Neural progenitor cell (in vitro differentiated cells): ENCODE data around the gene FUNDC2. TPM values are rescaled to one million over a fixed set of nuclear protein-coding genes. Genes with fewer than 3 reads are reported as not detected.

ENCODE experiments used
- DNase-seq: peaks from one replicate; pipeline ENCODE4 v3.0.0-alpha.2; 2016; ENCODE audit warnings: low spot score
- H2AFZ ChIP-seq: fragments of 200-600 bp; sonication (generic); replicated peaks from 2 replicates; pipeline ENCODE4 v1.6.1; 2016; ENCODE audit warnings: antibody characterized with exemption
- H3F3A ChIP-seq: fragments of 200-600 bp; sonication (generic); 2 replicates; pipeline ENCODE4 v1.6.1; 2016; ENCODE audit warnings: antibody characterized with exemption, low read depth
- H3K27ac ChIP-seq: fragments of 200-600 bp; sonication (generic); 2 replicates; pipeline ENCODE4 v1.5.1; 2016; ENCODE audit warnings: mild to moderate bottlenecking
- H3K27me3 ChIP-seq: fragments of 200-600 bp; sonication (generic); 2 replicates; pipeline ENCODE4 v1.6.1; 2016; ENCODE audit warnings: mild to moderate bottlenecking, moderate library complexity
- H3K36me3 ChIP-seq: fragments of 200-600 bp; sonication (generic); 2 replicates; pipeline ENCODE4 v1.5.1; 2016
- H3K4me1 ChIP-seq: fragments of 200-600 bp; sonication (generic); 2 replicates; pipeline ENCODE4 v1.6.1; 2016; ENCODE audit warnings: mixed run types
- H3K4me2 ChIP-seq: fragments of 200-600 bp; sonication (generic); 2 replicates; pipeline ENCODE4 v1.6.1; 2016
- H3K4me3 ChIP-seq: fragments of 200-600 bp; sonication (generic); 2 replicates; pipeline ENCODE4 v1.5.1; 2016
- H3K79me2 ChIP-seq: fragments of 200-600 bp; sonication (generic); 2 replicates; pipeline ENCODE4 v1.6.1; 2016; ENCODE audit warnings: low read depth
- H3K9ac ChIP-seq: fragments of 200-600 bp; sonication (generic); 2 replicates; pipeline ENCODE4 v1.6.1; 2016
- H3K9me3 ChIP-seq: fragments of 200-600 bp; sonication (generic); 2 replicates; pipeline ENCODE4 v1.5.1; 2016; ENCODE audit warnings: low read depth
- H4K20me1 ChIP-seq: fragments of 200-600 bp; sonication (generic); 2 replicates; pipeline ENCODE4 v1.6.1; 2016; ENCODE audit warnings: low read depth
- H3K27ac Mint-ChIP-seq: 3 replicates; pipeline ENCODE4 v1.8.0; 2021; ENCODE audit warnings: mixed read lengths
- H3K27me3 Mint-ChIP-seq: 2 replicates; pipeline ENCODE4 v1.8.0; 2022; ENCODE audit warnings: low read depth, mild to moderate bottlenecking, inconsistent platforms, moderate library complexity, mixed read lengths; ENCODE audit not compliant: insufficient read depth
- H3K36me3 Mint-ChIP-seq: 3 replicates; pipeline ENCODE4 v1.8.0; 2021; ENCODE audit warnings: mixed read lengths
- H3K4me1 Mint-ChIP-seq: 3 replicates; pipeline ENCODE4 v1.8.0; 2021; ENCODE audit warnings: mixed read lengths
- H3K4me3 Mint-ChIP-seq: 3 replicates; pipeline ENCODE4 v1.8.0; 2021; ENCODE audit warnings: mild to moderate bottlenecking, moderate library complexity, mixed read lengths
- H3K9me3 Mint-ChIP-seq: 3 replicates; pipeline ENCODE4 v1.8.0; 2020; ENCODE audit warnings: mixed read lengths
- EZH2 ChIP-seq: fragments of 200-600 bp; sonication (generic); IDR thresholded peaks from 2 replicates; pipeline ENCODE4 v1.6.1; 2017; ENCODE audit warnings: antibody characterized with exemption, mild to moderate bottlenecking, moderate library complexity
- EZH2phosphoT487 ChIP-seq: fragments of 200-600 bp; sonication (generic); IDR thresholded peaks from 2 replicates; pipeline ENCODE4 v1.6.1; 2017; ENCODE audit warnings: antibody characterized with exemption
- total RNA-seq: library from RNA; depleted of rRNA; stranded (reverse); fragments of >200 nt; gene quantifications from 2 replicates; pipeline ENCODE4 v1.2.3, GENCODE V29; 2015; ENCODE audit warnings: low replicate concordance
- TF ChIP-seq, protein P1 (sequence below): fragments of 200-600 bp; sonication (generic); IDR thresholded peaks from 2 replicates; pipeline ENCODE4 v1.5.1; 2017; ENCODE audit warnings: antibody characterized with exemption, mild to moderate bottlenecking

The FUNDC2 gene
- total RNA-seq, 1 donor from 2014 or later, result 70.9 TPM

- Mint-ChIP-seq H3K36me3 (peaks cover 2% of the 10 kb centered on the region), H3K4me3 (peak overlapping the region; percentile 88), H3K4me1 (peaks cover 3% of the 10 kb centered on the region), H3K27ac (no peak overlapping the region), H3K9me3 (peaks cover 9% of the 10 kb centered on the region), H3K27me3 (peaks cover 5% of the 10 kb centered on the region)
- no peak overlapping the region for H3K4me2 ChIP-seq
- TF ChIP-seq EZH2phosphoT487 (no peak), EZH2 (no peak)
- TF ChIP-seq, protein P1, sequence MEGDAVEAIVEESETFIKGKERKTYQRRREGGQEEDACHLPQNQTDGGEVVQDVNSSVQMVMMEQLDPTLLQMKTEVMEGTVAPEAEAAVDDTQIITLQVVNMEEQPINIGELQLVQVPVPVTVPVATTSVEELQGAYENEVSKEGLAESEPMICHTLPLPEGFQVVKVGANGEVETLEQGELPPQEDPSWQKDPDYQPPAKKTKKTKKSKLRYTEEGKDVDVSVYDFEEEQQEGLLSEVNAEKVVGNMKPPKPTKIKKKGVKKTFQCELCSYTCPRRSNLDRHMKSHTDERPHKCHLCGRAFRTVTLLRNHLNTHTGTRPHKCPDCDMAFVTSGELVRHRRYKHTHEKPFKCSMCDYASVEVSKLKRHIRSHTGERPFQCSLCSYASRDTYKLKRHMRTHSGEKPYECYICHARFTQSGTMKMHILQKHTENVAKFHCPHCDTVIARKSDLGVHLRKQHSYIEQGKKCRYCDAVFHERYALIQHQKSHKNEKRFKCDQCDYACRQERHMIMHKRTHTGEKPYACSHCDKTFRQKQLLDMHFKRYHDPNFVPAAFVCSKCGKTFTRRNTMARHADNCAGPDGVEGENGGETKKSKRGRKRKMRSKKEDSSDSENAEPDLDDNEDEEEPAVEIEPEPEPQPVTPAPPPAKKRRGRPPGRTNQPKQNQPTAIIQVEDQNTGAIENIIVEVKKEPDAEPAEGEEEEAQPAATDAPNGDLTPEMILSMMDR, result no peak
- H3K4me1 ChIP-seq, result peaks cover 6% of the 10 kb centered on the region
- H3K27ac ChIP-seq, result no peak overlapping the region
- H3K9me3 ChIP-seq, result peaks cover 8% of the 10 kb centered on the region
- H4K20me1 ChIP-seq, result no peaks in the 10 kb centered on the region
- no peak for DNase-seq
- H3K36me3 ChIP-seq, result no peaks in the 10 kb centered on the region
- H3K27me3 ChIP-seq, result no peaks in the 10 kb centered on the region
- H3K4me3 ChIP-seq, result no peak overlapping the region
- no peak overlapping the region for H3K9ac ChIP-seq
- H3F3A ChIP-seq, result peaks cover 12% of the 10 kb centered on the region
- H3K79me2 ChIP-seq, result peaks cover 9% of the 10 kb centered on the region
- H2AFZ ChIP-seq, result no peak overlapping the region
Observed at GRCh38 chrX:155028877-155029291, 2.2 kb downstream of the FUNDC2 start.

DNA sequence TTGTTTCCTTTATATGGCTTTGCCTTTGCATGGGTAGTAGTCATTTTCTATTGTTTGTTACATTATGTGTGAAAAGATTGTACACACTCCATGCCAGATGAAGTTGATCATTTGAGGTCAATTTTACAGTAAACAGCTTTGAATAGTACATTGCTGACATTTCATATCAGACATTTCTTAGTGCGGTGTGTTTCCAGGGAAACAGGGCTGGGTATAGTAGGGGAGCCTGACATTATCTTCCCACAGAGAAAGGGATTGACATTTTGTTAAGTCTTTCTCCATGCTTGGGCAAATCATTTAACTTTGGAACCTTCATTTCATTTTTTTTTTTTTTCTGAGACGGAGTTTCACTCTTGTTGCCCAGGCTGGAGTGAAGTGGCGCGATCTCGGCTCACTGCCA is 5.0 kb downstream of the FUNDC2 start:
- no peak overlapping the region for H3K4me3 Mint-ChIP-seq

DNA sequence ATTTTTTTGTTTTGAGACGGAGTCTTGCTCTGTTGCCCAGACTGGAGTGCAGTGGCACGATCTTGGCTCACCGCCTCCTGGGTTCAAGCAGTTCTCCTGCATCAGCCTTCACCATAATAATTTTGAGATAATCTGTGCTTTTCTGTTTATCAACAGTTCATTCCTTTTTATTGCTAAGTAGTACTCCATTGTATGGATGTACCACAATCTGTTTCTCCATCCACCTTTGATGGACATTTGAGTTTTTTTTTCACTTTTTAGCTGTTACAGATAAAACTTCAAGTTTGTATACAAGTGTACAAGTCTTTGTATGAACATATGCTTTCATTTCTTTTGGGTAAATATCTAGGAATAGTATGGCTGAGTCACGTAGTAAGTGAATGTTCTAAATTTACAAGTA is 9.0 kb downstream of the FUNDC2 start:
- TF ChIP-seq EZH2phosphoT487 (no peak), EZH2 (no peak)
- TF ChIP-seq, protein P1, result no peak
- H3F3A ChIP-seq, result no peaks in the 10 kb centered on the region
- H3K9ac ChIP-seq, result no peak overlapping the region
- no peak overlapping the region for H3K27ac ChIP-seq
- H3K27me3 ChIP-seq, result no peaks in the 10 kb centered on the region
- Mint-ChIP-seq H3K36me3 (peaks cover 31% of the 10 kb centered on the region), H3K9me3 (peaks cover 46% of the 10 kb centered on the region), H3K4me1 (no peaks in the 10 kb centered on the region), H3K27ac (no peak overlapping the region), H3K4me3 (no peak overlapping the region), H3K27me3 (peaks cover 2% of the 10 kb centered on the region)
- H2AFZ ChIP-seq, result no peak overlapping the region
- H3K4me3 ChIP-seq, result no peak overlapping the region
- no peaks in the 10 kb centered on the region for H4K20me1 ChIP-seq
- no peaks in the 10 kb centered on the region for H3K79me2 ChIP-seq
- H3K4me1 ChIP-seq, result no peaks in the 10 kb centered on the region
- DNase-seq, result no peak
- peaks cover 32% of the 10 kb centered on the region for H3K9me3 ChIP-seq
- H3K36me3 ChIP-seq, result peaks cover 6% of the 10 kb centered on the region
- H3K4me2 ChIP-seq, result no peak overlapping the region

More for the DNA sequence above, 5.0 kb downstream of the FUNDC2 start:
- Histone ChIP-seq H3K36me3 (peaks cover 6% of the 10 kb centered on the region), H3K79me2 (peaks cover 9% of the 10 kb centered on the region), H3K4me2 (no peak overlapping the region), H3K27me3 (no peaks in the 10 kb centered on the region), H3K27ac (no peak overlapping the region), H3K4me1 (peaks cover 6% of the 10 kb centered on the region), H3K9me3 (peaks cover 22% of the 10 kb centered on the region), H4K20me1 (no peaks in the 10 kb centered on the region), H3K9ac (no peak overlapping the region), H3K4me3 (no peak overlapping the region), H3F3A (peaks cover 8% of the 10 kb centered on the region), H2AFZ (no peak overlapping the region)
- Mint-ChIP-seq H3K4me1 (peaks cover 3% of the 10 kb centered on the region), H3K27me3 (no peaks in the 10 kb centered on the region), H3K9me3 (peaks cover 25% of the 10 kb centered on the region), H3K36me3 (peaks cover 17% of the 10 kb centered on the region), H3K27ac (no peak overlapping the region)
- no peak for DNase-seq
- TF ChIP-seq, protein P1, result no peak
- TF ChIP-seq EZH2 (no peak), EZH2phosphoT487 (no peak)
